Fibroblast of skin of scalp (primary cell): ENCODE results near the gene ADCY4.
A peak's percentile ranks its signal among the peaks of the same experiment; 100 is the strongest.

Experiments used
- DNase-seq: peaks from one replicate; pipeline ENCODE4 v3.0.0-alpha.2; 2013

ADCY4 gene

GRCh38 chr14:24272467-24272866, 62.4 kb downstream of the ADCY4 start:
- no peak for DNase-seq

- no peak for DNase-seq
These were observed 63.0 kb downstream of the ADCY4 start for GRCh38 chr14:24271834-24272263.

GRCh38 chr14:24271134-24271833, 63.6 kb downstream of the ADCY4 start, which contains the start of gene RABGGTA:
Gene RABGGTA (minus strand): TSS chr14:24271597. CDS start chr14:24271115, 482 bp downstream.
- peak; percentile 87 for DNase-seq

GRCh38 chr14:24270537-24271133, 64.2 kb downstream of the ADCY4 start:
- DNase-seq, result no peak

GRCh38 chr14:24269910-24270536, 64.8 kb downstream of the ADCY4 start:
- DNase-seq, result no peak

GRCh38 chr14:24269368-24269767, 65.5 kb downstream of the ADCY4 start:
- no peak for DNase-seq
